HepG2 (cell line): ENCODE measurements around the gene TBC1D14. TPM values are rescaled to one million over a fixed set of nuclear protein-coding genes. Genes with fewer than 3 reads are reported as not detected.

Source experiments
- ASH2L ChIP-seq: fragments of 300-600, 200-600 bp; sonication (generic); IDR thresholded peaks from 2 replicates; pipeline ENCODE4 v1.7.0; 2017; ENCODE audit warnings: low read depth, mild to moderate bottlenecking, moderate library complexity, mixed read lengths, low read length; ENCODE audit not compliant: insufficient read length
- ELF4 ChIP-seq: sonication (generic); formaldehyde crosslinking; IDR thresholded peaks from 2 replicates; pipeline ENCODE4 v1.5.0; 2020; ENCODE audit warnings: missing genetic modification reagents, mild to moderate bottlenecking, moderate library complexity, borderline replicate concordance
- ELK4 ChIP-seq: sonication (generic); formaldehyde crosslinking; IDR thresholded peaks from 2 replicates; pipeline ENCODE4 v1.9.0; 2021; ENCODE audit warnings: missing genetic modification reagents, borderline replicate concordance
- GATA4 ChIP-seq: sonication (generic); IDR thresholded peaks from 2 replicates; pipeline ENCODE4 v1.6.1; 2016; ENCODE audit warnings: antibody characterized with exemption, low read depth, borderline replicate concordance
- HOXA5 ChIP-seq: sonication (generic); formaldehyde crosslinking; IDR thresholded peaks from 2 replicates; pipeline ENCODE4 v1.4.0; 2020; ENCODE audit warnings: missing genetic modification reagents
- HOXA7 ChIP-seq: sonication (generic); formaldehyde crosslinking; IDR thresholded peaks from 2 replicates; pipeline ENCODE4 v1.8.1; 2022; ENCODE audit warnings: mild to moderate bottlenecking, missing genetic modification reagents, moderate library complexity
- KLF6 ChIP-seq: IDR thresholded peaks from 2 replicates; pipeline ENCODE4 v1.8.0; 2016; ENCODE audit warnings: missing biosample characterization, missing genetic modification reagents
- ONECUT2 ChIP-seq: sonication (generic); formaldehyde crosslinking; IDR thresholded peaks from 2 replicates; pipeline ENCODE4 v1.4.0; 2020; ENCODE audit warnings: missing genetic modification reagents
- RBM39 ChIP-seq: fragments of 200-400 bp; formaldehyde crosslinking; IDR thresholded peaks from one replicate; pipeline ENCODE4 v1.6.1; 2018; ENCODE audit warnings: antibody characterized with exemption, mild to moderate bottlenecking, low read depth, low read length; ENCODE audit not compliant: poor library complexity, severe bottlenecking
- SMARCC2 ChIP-seq: fragments of 450-650 bp; IDR thresholded peaks from 2 replicates; pipeline ENCODE4 v1.6.1; 2017; ENCODE audit warnings: antibody characterized with exemption, mild to moderate bottlenecking
- SP1 ChIP-seq, 2 experiments: fragments of 450-650 bp in 1 of 2; sonication (generic) in 1 of 2; formaldehyde crosslinking in 1 of 2; IDR thresholded peaks; 2 replicates each; pipeline versions ENCODE4 v1.4.0 to v1.6.1; 2016 to 2020; ENCODE audit warnings: missing genetic modification reagents in 1 of 2
- ZBTB1 ChIP-seq: sonication (generic); formaldehyde crosslinking; IDR thresholded peaks from 2 replicates; pipeline ENCODE4 v1.4.0; 2020; ENCODE audit warnings: missing genetic modification reagents, borderline replicate concordance
- ZNF136 ChIP-seq: sonication (generic); formaldehyde crosslinking; IDR thresholded peaks from 2 replicates; pipeline ENCODE4 v1.8.1; 2022; ENCODE audit warnings: low read depth, mild to moderate bottlenecking, moderate library complexity, missing genetic modification reagents
- ZNF510 ChIP-seq: sonication (generic); formaldehyde crosslinking; IDR thresholded peaks from 2 replicates; pipeline ENCODE4 v1.4.0; 2020; ENCODE audit warnings: low read depth, mild to moderate bottlenecking, missing genetic modification reagents
- ZNF530 ChIP-seq: sonication (generic); formaldehyde crosslinking; IDR thresholded peaks from 2 replicates; pipeline ENCODE4 v1.5.0; 2020; ENCODE audit warnings: low read depth, mild to moderate bottlenecking, missing genetic modification reagents
- ZNF547 ChIP-seq: sonication (generic); formaldehyde crosslinking; IDR thresholded peaks from 2 replicates; pipeline ENCODE4 v1.5.1; 2020; ENCODE audit warnings: mild to moderate bottlenecking, missing genetic modification reagents
- ZNF619 ChIP-seq: sonication (generic); formaldehyde crosslinking; IDR thresholded peaks from 2 replicates; pipeline ENCODE4 v1.4.0; 2020; ENCODE audit warnings: mild to moderate bottlenecking, missing genetic modification reagents
- ZNF777 ChIP-seq: sonication (generic); formaldehyde crosslinking; IDR thresholded peaks from 2 replicates; pipeline ENCODE4 v1.4.0; 2020; ENCODE audit warnings: missing genetic modification reagents
- ZNF782 ChIP-seq: sonication (generic); formaldehyde crosslinking; IDR thresholded peaks from 2 replicates; pipeline ENCODE4 v1.4.0; 2020; ENCODE audit warnings: missing genetic modification reagents, mild to moderate bottlenecking, borderline replicate concordance
- polyA plus RNA-seq, 8 experiments: library from polyadenylated mRNA; depleted of rRNA in 3 of 8; stranded (reverse) in 7 of 8; unstranded in 1 of 8; fragments of >200 nt; fragmentation: Illumina TruSeq in 4 of 8; extraction: Trizol in 4 of 8; gene quantifications; 2 replicates each; pipeline versions ENCODE4 v1.2.1 to v1.2.3, GENCODE V29; 2011 to 2016; ENCODE audit warnings: low read depth in 4 of 8, missing spikeins in 1 of 8, mixed read lengths in 1 of 8; ENCODE audit not compliant: insufficient read depth in 1 of 8
- total RNA-seq, 5 experiments: library from RNA; depleted of rRNA; stranded (reverse); fragments of >200 nt; fragmentation: Illumina TruSeq; extraction: Trizol; gene quantifications; 2 replicates each; pipeline ENCODE4 v1.2.3, GENCODE V29; 2016; ENCODE audit warnings: low read depth in 1 of 5
- TF ChIP-seq, protein P1 (sequence below): sonication (generic); formaldehyde crosslinking; IDR thresholded peaks from 2 replicates; pipeline ENCODE4 v1.5.0; 2020; ENCODE audit warnings: mild to moderate bottlenecking, missing genetic modification reagents
- TF ChIP-seq, protein P2 (sequence below): sonication (generic); formaldehyde crosslinking; IDR thresholded peaks from 2 replicates; pipeline ENCODE4 v1.8.0; 2022; ENCODE audit warnings: mild to moderate bottlenecking, missing genetic modification reagents, borderline replicate concordance
- TF ChIP-seq, protein P3 (sequence below): IDR thresholded peaks from 2 replicates; pipeline ENCODE4 v1.6.1; 2016

TBC1D14 gene
- total and polyA plus RNA-seq, 2 of the 13 experiments (the other 11 are each of a cell fraction or from before 2014, with no cell fraction given): 29.5 to 46.5 TPM

- TF ChIP-seq, protein P1, sequence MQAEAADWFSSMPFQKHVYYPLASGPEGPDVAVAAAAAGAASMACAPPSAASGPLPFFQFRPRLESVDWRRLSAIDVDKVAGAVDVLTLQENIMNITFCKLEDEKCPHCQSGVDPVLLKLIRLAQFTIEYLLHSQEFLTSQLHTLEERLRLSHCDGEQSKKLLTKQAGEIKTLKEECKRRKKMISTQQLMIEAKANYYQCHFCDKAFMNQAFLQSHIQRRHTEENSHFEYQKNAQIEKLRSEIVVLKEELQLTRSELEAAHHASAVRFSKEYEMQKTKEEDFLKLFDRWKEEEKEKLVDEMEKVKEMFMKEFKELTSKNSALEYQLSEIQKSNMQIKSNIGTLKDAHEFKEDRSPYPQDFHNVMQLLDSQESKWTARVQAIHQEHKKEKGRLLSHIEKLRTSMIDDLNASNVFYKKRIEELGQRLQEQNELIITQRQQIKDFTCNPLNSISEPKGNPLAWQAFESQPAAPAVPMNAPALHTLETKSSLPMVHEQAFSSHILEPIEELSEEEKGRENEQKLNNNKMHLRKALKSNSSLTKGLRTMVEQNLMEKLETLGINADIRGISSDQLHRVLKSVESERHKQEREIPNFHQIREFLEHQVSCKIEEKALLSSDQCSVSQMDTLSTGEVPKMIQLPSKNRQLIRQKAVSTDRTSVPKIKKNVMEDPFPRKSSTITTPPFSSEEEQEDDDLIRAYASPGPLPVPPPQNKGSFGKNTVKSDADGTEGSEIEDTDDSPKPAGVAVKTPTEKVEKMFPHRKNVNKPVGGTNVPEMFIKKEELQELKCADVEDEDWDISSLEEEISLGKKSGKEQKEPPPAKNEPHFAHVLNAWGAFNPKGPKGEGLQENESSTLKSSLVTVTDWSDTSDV (CRISPR knock-in tag): no peak; the same call in 1 of the 2 replicates
- peak; percentile 73; the same call in 1 of the 2 replicates for TF ChIP-seq ZNF619 (CRISPR knock-in tag)
- TF ChIP-seq HOXA7 (CRISPR knock-in tag): no peak
- peak; percentile 94 for TF ChIP-seq ZNF510 (CRISPR knock-in tag)
- peak; percentile 40 for TF ChIP-seq KLF6 (CRISPR knock-in tag)
- TF ChIP-seq, protein P2, sequence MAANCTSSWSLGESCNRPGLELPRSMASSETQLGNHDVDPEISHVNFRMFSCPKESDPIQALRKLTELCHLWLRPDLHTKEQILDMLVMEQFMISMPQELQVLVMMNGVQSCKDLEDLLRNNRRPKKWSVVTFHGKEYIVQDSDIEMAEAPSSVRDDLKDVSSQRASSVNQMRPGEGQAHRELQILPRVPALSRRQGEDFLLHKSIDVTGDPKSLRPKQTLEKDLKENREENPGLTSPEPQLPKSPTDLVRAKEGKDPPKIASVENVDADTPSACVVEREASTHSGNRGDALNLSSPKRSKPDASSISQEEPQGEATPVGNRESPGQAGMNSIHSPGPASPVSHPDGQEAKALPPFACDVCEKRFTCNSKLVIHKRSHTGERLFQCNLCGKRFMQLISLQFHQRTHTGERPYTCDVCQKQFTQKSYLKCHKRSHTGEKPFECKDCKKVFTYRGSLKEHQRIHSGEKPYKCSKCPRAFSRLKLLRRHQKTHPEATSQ (CRISPR knock-in tag): no peak
- peak; percentile 82; the same call in 1 of the 2 replicates for TF ChIP-seq ZNF782 (CRISPR knock-in tag)
- TF ChIP-seq GATA4: 0 out of 2 replicates have a peak, but pooled peaks have one; percentile 22
- TF ChIP-seq, protein P3, sequence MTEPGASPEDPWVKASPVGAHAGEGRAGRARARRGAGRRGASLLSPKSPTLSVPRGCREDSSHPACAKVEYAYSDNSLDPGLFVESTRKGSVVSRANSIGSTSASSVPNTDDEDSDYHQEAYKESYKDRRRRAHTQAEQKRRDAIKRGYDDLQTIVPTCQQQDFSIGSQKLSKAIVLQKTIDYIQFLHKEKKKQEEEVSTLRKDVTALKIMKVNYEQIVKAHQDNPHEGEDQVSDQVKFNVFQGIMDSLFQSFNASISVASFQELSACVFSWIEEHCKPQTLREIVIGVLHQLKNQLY: no peak
- TF ChIP-seq SP1 (IDR thresholded peaks at IDR 0.05): peak; percentile 33; the same call in 1 of the 2 replicates
- TF ChIP-seq SP1 (CRISPR knock-in tag; IDR thresholded peaks at IDR 0.05): peak; percentile 97
- no peak for TF ChIP-seq SMARCC2
- TF ChIP-seq ELK4 (CRISPR knock-in tag): no peak
- TF ChIP-seq ZNF547 (CRISPR knock-in tag): peak; percentile 69
- TF ChIP-seq ELF4 (CRISPR knock-in tag): no peak
- TF ChIP-seq ZBTB1 (CRISPR knock-in tag): no peak
- no peak for TF ChIP-seq ZNF777
- no peak for TF ChIP-seq ONECUT2 (CRISPR knock-in tag)
- TF ChIP-seq ZNF136 (CRISPR knock-in tag): no peak
- TF ChIP-seq ASH2L: peak; percentile 75
- TF ChIP-seq ZNF530 (CRISPR knock-in tag): no peak
- peak; percentile 25; the same call in 1 of the 2 replicates for TF ChIP-seq HOXA5 (CRISPR knock-in tag)
- peak; percentile 57 for TF ChIP-seq RBM39
These were observed 158.0 kb downstream of the TBC1D14 start, which contains the start of gene GRPEL1 (continued) for GRCh38 chr4:7067452-7068278.
